A673 (cell line): Measurements from ENCODE around the gene GPC6. TPM values are rescaled to one million over a fixed set of nuclear protein-coding genes. Genes with fewer than 3 reads are reported as not detected.

Source experiments
- BruUV-seq: library from RNA; stranded (reverse); fragments of 400-500 nt; replicated peaks from 2 replicates; lab custom pipeline; 2021; lab: Mats Ljungman, UMichigan
- CTCF ChIA-PET: fragments of 300-600 bp; sonication (Branson Sonifier 250); formaldehyde crosslinking; loops from one replicate; lab custom pipeline; 2022; ENCODE audit warnings: antibody characterized with exemption; lab: Charles Lee
- POLR2A ChIA-PET: fragments of 300-600 bp; sonication (Branson Sonifier 250); formaldehyde crosslinking; loops from one replicate; lab custom pipeline; 2022; ENCODE audit warnings: antibody characterized with exemption; ENCODE audit not compliant: low non-redundant PET; lab: Charles Lee
- DNase-seq: peaks from one replicate; pipeline ENCODE4 v3.0.0-alpha.2; 2015; ENCODE audit warnings: low spot score
- H3K27ac ChIP-seq: fragments of 200-600 bp; sonication (generic); 2 replicates; pipeline ENCODE4 v1.5.1; 2016; ENCODE audit warnings: mixed run types, low read depth, mild to moderate bottlenecking, mixed read lengths, antibody characterized with exemption, low read length; ENCODE audit not compliant: poor library complexity, severe bottlenecking
- H3K27me3 ChIP-seq: fragments of 200-600 bp; sonication (generic); replicated peaks from 2 replicates; pipeline ENCODE4 v1.6.1; 2017; ENCODE audit warnings: mixed run types, low read depth, mild to moderate bottlenecking, mixed read lengths, antibody characterized with exemption, low read length; ENCODE audit not compliant: insufficient read depth, poor library complexity
- H3K36me3 ChIP-seq: fragments of 200-600 bp; sonication (generic); 2 replicates; pipeline ENCODE4 v1.6.1; 2016; ENCODE audit warnings: mixed run types, mild to moderate bottlenecking, mixed read lengths, antibody characterized with exemption, low read length; ENCODE audit not compliant: insufficient read depth, poor library complexity, severe bottlenecking
- H3K4me1 ChIP-seq: fragments of 200-600 bp; sonication (generic); 2 replicates; pipeline ENCODE4 v1.6.1; 2017; ENCODE audit warnings: mixed run types, mild to moderate bottlenecking, mixed read lengths, antibody characterized with exemption, low read length; ENCODE audit not compliant: insufficient read depth, poor library complexity, severe bottlenecking
- H3K4me3 ChIP-seq: fragments of 200-600 bp; sonication (generic); 2 replicates; pipeline ENCODE4 v1.5.1; 2016; ENCODE audit warnings: low read depth, mixed run types, mild to moderate bottlenecking, mixed read lengths, low read length; ENCODE audit not compliant: poor library complexity, severe bottlenecking
- H3K9me3 ChIP-seq: fragments of 200-600 bp; sonication (generic); 2 replicates; pipeline ENCODE4 v1.6.1; 2016; ENCODE audit warnings: mixed run types, low read depth, mild to moderate bottlenecking, mixed read lengths, antibody characterized with exemption, low read length; ENCODE audit not compliant: poor library complexity, severe bottlenecking
- CTCF ChIP-seq: fragments of 300-800, 200-600 bp; sonication (generic); conservative IDR thresholded peaks from 2 replicates; pipeline ENCODE4 v1.5.1; 2017; ENCODE audit warnings: low read depth, mild to moderate bottlenecking, antibody characterized with exemption, low read length, moderate library complexity, mixed read lengths
- EZH2 ChIP-seq: fragments of 200-600 bp; sonication (generic); IDR thresholded peaks from 2 replicates; pipeline ENCODE4 v1.6.1; 2017; ENCODE audit warnings: borderline replicate concordance, low read depth, mild to moderate bottlenecking, mixed read lengths, antibody characterized with exemption, low read length; ENCODE audit not compliant: poor library complexity, severe bottlenecking
- intact Hi-C: fragments of 100-400 bp; cut with micrococcal nuclease; formaldehyde crosslinking; loops from one replicate; pipeline ENCODE4 v1.10.0; 2022; ENCODE audit not compliant: unreplicated experiment
- total RNA-seq: library from RNA; stranded (reverse); gene quantifications from 2 replicates; pipeline ENCODE4 v1.2.3, GENCODE V29; 2021

Gene GPC6
- total RNA-seq, 1 experiment from 2014 or later: 23.3 TPM

- ChIA-PET POLR2A (interaction anchor here (0.6 kb wide), 1 partner anchor 9 kb away, joined by 4 read pairs; no protein-coding TSS in a partner anchor), CTCF (no interaction called here)
- intact Hi-C loops: no loop called here
- DNase-seq: no peak
- BruUV-seq: no TSS peak
- no peaks in the 10 kb centered on the region for H3K27me3 ChIP-seq
- H3K4me3 ChIP-seq: no peak overlapping the region
- H3K9me3 ChIP-seq: no peaks in the 10 kb centered on the region
- no peaks in the 10 kb centered on the region for H3K36me3 ChIP-seq
- TF ChIP-seq EZH2: no peak
- TF ChIP-seq CTCF: no peak
- no peaks in the 10 kb centered on the region for H3K4me1 ChIP-seq
- H3K27ac ChIP-seq: no peak overlapping the region
Observed at GRCh38 chr13:94395860-94396259, 1169.3 kb downstream of the GPC6 start.

- H3K27ac ChIP-seq: no peak overlapping the region
- ChIA-PET POLR2A (no interaction called here), CTCF (no interaction called here)
- no TSS peak for BruUV-seq
- H3K36me3 ChIP-seq: no peaks in the 10 kb centered on the region
- no peaks in the 10 kb centered on the region for H3K27me3 ChIP-seq
- intact Hi-C loops: no loop called here
- no peaks in the 10 kb centered on the region for H3K9me3 ChIP-seq
- TF ChIP-seq CTCF: no peak
- TF ChIP-seq EZH2: no peak
- no peak overlapping the region for H3K4me3 ChIP-seq
- no peak for DNase-seq
- H3K4me1 ChIP-seq: no peaks in the 10 kb centered on the region
Observed at GRCh38 chr13:94399812-94400211, 1173.2 kb downstream of the GPC6 start.

GRCh38 chr13:94400874-94401273 is 1174.3 kb downstream of the GPC6 start:
- H3K4me3 ChIP-seq: no peak overlapping the region
- H3K36me3 ChIP-seq: no peaks in the 10 kb centered on the region
- H3K27me3 ChIP-seq: no peaks in the 10 kb centered on the region
- intact Hi-C loops: no loop called here
- TF ChIP-seq CTCF (no peak), EZH2 (no peak)
- no TSS peak for BruUV-seq
- CTCF ChIA-PET: no interaction called here
- no peaks in the 10 kb centered on the region for H3K9me3 ChIP-seq
- no peak overlapping the region for H3K27ac ChIP-seq
- no peaks in the 10 kb centered on the region for H3K4me1 ChIP-seq
- POLR2A ChIA-PET: no interaction called here
- DNase-seq: no peak
